ENCODE data around the gene RAI2.

Gene RAI2

DNA sequence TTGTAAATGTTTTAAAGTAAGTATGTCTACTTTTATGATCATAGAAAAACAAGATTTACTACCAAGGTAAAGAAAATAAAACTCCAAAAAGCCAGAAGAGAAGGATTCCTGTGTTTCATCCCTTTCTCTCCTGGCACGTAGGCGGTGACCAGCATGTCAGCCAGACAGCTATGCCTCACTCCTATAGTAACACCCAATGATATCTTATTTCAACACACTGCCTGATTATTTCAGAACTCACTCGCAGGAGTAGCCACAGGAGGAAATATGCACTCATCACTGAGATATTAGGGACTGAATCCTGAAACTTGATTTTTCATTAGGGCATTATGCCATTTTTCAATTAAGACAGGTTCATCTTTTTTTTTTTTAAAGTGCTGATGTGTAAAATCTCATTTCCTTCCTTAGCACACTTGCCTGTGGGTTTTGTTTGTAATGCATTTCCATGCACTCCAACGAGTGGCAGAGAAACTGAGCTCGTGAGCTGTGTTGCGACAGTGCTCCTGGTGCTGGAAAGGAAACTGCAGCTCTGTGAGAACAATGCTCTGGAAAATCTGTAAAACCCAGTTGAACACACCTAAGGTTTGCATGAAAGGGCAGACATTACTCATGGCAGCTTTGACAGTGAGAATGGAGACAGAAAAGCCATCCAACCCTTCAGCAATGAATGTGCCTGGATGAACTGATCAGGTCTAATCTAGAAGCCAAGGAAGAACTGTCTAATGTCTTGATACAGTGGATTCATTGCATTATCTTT lies 18.2 kb downstream of the RAI2 start:
- Mint-ChIP-seq H3K4me3 (no peak overlapping the region), H3K27ac (no peak overlapping the region), H3K36me3 (no peaks in the 10 kb centered on the region), H3K4me1 (no peaks in the 10 kb centered on the region), H3K9me3 (no peaks in the 10 kb centered on the region)
- DNase-seq (ENCODE audit: low spot score in 2 of 2) (no peak), ATAC-seq (no peak)

DNA sequence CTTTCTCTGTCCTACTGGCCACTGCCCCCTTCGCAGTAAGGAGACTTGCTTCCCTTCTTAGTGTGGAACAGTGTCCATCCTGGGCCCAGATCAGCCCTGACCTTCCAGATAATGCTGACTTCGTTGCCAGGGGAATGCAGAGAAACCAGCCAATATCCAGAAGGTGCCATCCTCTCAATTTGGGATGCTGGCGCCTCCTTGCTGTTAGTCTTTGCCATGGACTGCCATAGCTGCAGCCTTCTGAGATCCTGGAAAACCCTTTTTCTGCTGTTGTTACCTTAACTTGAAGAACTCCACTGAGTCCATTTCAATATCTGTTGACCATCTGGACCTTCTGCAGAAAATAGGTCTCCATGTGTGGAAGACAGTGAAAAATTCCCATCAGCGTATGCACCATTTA lies 21.8 kb downstream of the RAI2 start:
- DNase-seq (ENCODE audit: low spot score in 2 of 2) (no peak), ATAC-seq (no peak)
- Mint-ChIP-seq H3K36me3 (no peaks in the 10 kb centered on the region), H3K27ac (no peak overlapping the region), H3K4me3 (no peak overlapping the region), H3K4me1 (no peaks in the 10 kb centered on the region), H3K9me3 (no peaks in the 10 kb centered on the region)

GRCh38 chrX:17836830-17837229 lies 24.3 kb downstream of the RAI2 start:
- Mint-ChIP-seq H3K4me1 (no peaks in the 10 kb centered on the region), H3K27ac (no peak overlapping the region), H3K4me3 (no peak overlapping the region), H3K9me3 (no peaks in the 10 kb centered on the region), H3K36me3 (no peaks in the 10 kb centered on the region)
- no peak for DNase-seq (ENCODE audit: low spot score in 2 of 2)
- no peak for ATAC-seq

DNA sequence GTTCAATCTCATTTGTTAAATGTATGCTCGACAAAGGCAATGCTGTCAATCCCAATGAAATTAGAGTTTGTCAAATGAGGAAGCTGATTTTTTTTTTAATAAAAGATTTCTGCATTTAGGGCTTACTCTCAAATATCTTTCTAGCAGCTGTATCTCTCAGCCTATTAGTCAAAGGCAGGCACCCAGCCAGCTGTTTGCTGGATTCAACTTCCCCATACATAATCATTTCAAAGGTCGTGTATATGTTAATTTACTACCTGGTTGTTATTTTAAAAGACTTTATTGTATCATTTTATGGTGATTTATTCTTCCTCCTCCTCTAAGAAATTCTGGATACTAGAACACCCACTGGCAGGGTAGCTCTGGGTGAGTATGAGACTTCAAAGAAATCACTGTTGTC lies 27.1 kb downstream of the RAI2 start:
- H3K4me3 Mint-ChIP-seq = no peak overlapping the region
- H3K27ac Mint-ChIP-seq = no peak overlapping the region
- H3K9me3 Mint-ChIP-seq = no peaks in the 10 kb centered on the region
- H3K4me1 Mint-ChIP-seq = no peaks in the 10 kb centered on the region
- ATAC-seq (no peak), DNase-seq (ENCODE audit: low spot score in 2 of 2) (no peak)
- no peaks in the 10 kb centered on the region for H3K36me3 Mint-ChIP-seq

GRCh38 chrX:17831255-17831654 lies 29.8 kb downstream of the RAI2 start:
- no peaks in the 10 kb centered on the region for H3K36me3 Mint-ChIP-seq
- no peak overlapping the region for H3K4me3 Mint-ChIP-seq
- ATAC-seq (no peak), DNase-seq (ENCODE audit: low spot score in 2 of 2) (no peak)
- no peaks in the 10 kb centered on the region for H3K4me1 Mint-ChIP-seq
- H3K9me3 Mint-ChIP-seq = peaks cover under 1% of the 10 kb centered on the region
- H3K27ac Mint-ChIP-seq = no peak overlapping the region

- DNase-seq (ENCODE audit: low spot score in 2 of 2) = no peak
- peaks cover 3% of the 10 kb centered on the region for H3K9me3 Mint-ChIP-seq
- H3K36me3 Mint-ChIP-seq = no peaks in the 10 kb centered on the region
- no peak for ATAC-seq
- no peaks in the 10 kb centered on the region for H3K4me1 Mint-ChIP-seq
- H3K4me3 Mint-ChIP-seq = no peak overlapping the region
- H3K27ac Mint-ChIP-seq = no peak overlapping the region
These were observed 30.9 kb downstream of the RAI2 start for GRCh38 chrX:17830211-17830610.

DNA sequence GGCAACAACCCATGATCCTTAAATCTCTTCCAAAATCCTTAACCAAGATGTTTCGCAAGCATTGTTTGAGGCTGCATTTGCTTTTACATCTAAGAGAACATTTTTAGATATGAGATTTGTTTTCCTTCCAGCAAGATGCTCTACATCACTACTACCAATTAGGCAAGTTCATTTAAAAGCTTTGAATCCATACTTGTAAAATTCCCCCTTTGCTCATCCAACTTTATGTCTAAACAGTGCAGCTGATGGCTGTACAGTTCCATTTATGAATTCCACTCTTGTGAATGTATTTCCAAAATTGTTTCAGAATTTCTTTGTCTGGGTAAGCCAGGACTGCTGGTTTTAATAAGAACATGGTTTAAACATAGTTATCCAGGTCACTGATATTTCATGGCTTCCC lies 31.5 kb downstream of the RAI2 start:
- H3K4me1 Mint-ChIP-seq = no peaks in the 10 kb centered on the region
- DNase-seq (ENCODE audit: low spot score in 2 of 2) (no peak), ATAC-seq (no peak)
- no peaks in the 10 kb centered on the region for H3K36me3 Mint-ChIP-seq
- no peak overlapping the region for H3K27ac Mint-ChIP-seq
- H3K9me3 Mint-ChIP-seq = peaks cover 3% of the 10 kb centered on the region
- H3K4me3 Mint-ChIP-seq = no peak overlapping the region

GRCh38 chrX:17828171-17828570 lies 32.9 kb downstream of the RAI2 start:
- ATAC-seq (no peak), DNase-seq (ENCODE audit: low spot score in 2 of 2) (no peak)
- Mint-ChIP-seq H3K4me1 (no peaks in the 10 kb centered on the region), H3K9me3 (peaks cover 3% of the 10 kb centered on the region), H3K36me3 (no peaks in the 10 kb centered on the region), H3K4me3 (no peak overlapping the region), H3K27ac (no peak overlapping the region)

DNA sequence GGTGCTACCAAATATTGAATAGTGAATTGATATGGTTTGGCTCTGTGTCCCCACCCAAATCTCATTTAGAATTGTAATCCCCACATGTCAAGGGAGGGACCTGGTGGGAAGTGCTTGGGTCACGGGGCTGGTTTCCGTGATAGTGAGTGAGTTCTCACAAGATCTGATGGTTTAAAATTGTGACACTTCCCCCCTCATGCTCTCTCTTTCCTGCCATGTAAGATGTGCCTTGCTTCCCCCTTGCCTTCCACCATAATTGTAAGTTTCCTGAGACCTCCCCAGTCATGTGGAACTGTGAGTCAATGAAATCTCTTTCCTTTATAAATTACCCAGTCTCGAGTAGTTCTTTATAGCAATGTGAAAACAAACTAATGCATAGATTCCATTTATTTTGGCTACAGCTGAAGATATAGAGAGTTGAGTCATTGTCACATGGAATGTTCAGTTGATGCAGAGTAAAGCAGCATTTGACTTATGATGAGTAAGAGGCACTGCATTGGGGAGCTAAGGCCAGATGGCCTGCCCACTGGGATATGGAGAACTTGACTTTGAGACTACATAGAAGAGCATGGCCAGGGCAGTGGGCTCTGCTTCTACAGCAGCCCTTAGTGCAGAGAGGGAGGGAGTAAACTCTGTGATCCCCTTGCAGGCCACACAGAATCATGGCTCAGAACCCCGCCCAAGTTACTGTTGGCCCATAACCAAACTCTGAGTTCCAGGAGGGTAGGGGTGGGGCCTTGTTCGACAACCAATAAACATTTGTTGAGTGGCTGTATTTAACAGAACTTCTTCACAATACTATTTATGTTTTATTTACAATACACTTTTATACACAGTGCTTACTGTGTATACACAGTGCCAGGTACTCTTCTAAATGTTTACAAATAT lies 34.2 kb downstream of the RAI2 start:
- H3K9me3 Mint-ChIP-seq = peaks cover 3% of the 10 kb centered on the region
- no peak for ATAC-seq
- H3K4me1 Mint-ChIP-seq = no peaks in the 10 kb centered on the region
- DNase-seq (ENCODE audit: low spot score in 2 of 2) = no peak
- no peaks in the 10 kb centered on the region for H3K36me3 Mint-ChIP-seq
- H3K27ac Mint-ChIP-seq = no peak overlapping the region
- H3K4me3 Mint-ChIP-seq = no peak overlapping the region

DNA sequence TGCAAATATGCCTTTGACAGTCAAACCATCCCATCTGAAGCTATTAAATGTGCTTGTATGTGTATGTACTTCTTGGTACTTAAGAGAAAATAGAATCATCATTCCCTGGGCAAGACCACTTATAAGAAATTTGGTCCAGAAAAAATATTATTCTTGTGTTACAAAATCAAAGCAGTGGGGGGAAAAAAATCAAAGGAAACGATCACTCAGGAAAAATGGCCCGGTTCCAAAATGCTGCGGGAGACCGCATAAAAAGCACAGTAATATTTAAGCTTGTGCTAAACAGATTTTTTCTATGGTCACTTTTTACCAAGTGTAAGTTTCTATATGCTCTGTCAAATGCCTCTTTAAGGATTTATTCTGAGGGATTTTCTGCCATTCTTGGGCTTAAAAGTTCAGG lies 36.1 kb downstream of the RAI2 start:
- DNase-seq (ENCODE audit: low spot score in 2 of 2) = no peak
- Mint-ChIP-seq H3K27ac (no peak overlapping the region), H3K36me3 (no peaks in the 10 kb centered on the region)

GRCh38 chrX:17822351-17822750 lies 38.7 kb downstream of the RAI2 start:
- H3K4me3 Mint-ChIP-seq = no peak overlapping the region
- no peak overlapping the region for H3K27ac Mint-ChIP-seq
- DNase-seq (ENCODE audit: low spot score in 2 of 2) (no peak), ATAC-seq (no peak)
- peaks cover 3% of the 10 kb centered on the region for H3K9me3 Mint-ChIP-seq
- no peaks in the 10 kb centered on the region for H3K36me3 Mint-ChIP-seq
- no peaks in the 10 kb centered on the region for H3K4me1 Mint-ChIP-seq

More for the DNA sequence above, 36.1 kb downstream of the RAI2 start:
- Mint-ChIP-seq H3K4me1 (no peaks in the 10 kb centered on the region), H3K4me3 (no peak overlapping the region), H3K9me3 (peaks cover 3% of the 10 kb centered on the region)
- ATAC-seq = no peak

- ATAC-seq (no peak), DNase-seq (ENCODE audit: low spot score in 2 of 2) (no peak)
- Mint-ChIP-seq H3K36me3 (no peaks in the 10 kb centered on the region), H3K4me3 (no peak overlapping the region), H3K4me1 (no peaks in the 10 kb centered on the region), H3K27ac (no peak overlapping the region), H3K9me3 (no peaks in the 10 kb centered on the region)
These were observed 41.0 kb downstream of the RAI2 start for GRCh38 chrX:17820100-17820499.

DNA sequence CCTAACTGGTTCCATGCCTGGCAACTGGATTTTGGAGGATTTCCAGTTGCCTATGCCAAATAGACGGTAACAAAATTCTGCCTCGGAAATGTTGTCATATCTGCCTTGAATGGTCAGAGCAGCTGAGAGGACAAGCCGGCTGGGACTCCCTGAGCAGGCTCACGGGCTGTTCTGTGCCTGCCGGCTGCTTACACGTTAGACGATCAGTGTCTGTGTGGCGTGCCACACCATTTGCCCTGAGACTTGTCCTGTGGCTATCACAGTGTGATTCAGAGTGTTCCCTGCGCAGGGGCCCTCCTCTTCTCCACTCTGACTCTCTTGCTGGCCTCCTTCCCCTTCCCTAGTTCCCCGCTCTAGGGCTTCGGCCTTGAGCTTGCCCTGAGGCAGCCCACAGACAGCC lies 42.4 kb downstream of the RAI2 start:
- ATAC-seq (no peak), DNase-seq (ENCODE audit: low spot score in 2 of 2) (no peak)
- Mint-ChIP-seq H3K4me1 (no peaks in the 10 kb centered on the region), H3K4me3 (no peak overlapping the region), H3K27ac (no peak overlapping the region), H3K9me3 (no peaks in the 10 kb centered on the region), H3K36me3 (no peaks in the 10 kb centered on the region)

GRCh38 chrX:17817251-17817650 lies 43.8 kb downstream of the RAI2 start:
- no peaks in the 10 kb centered on the region for H3K36me3 Mint-ChIP-seq
- H3K9me3 Mint-ChIP-seq = no peaks in the 10 kb centered on the region
- ATAC-seq = no peak
- no peak overlapping the region for H3K4me3 Mint-ChIP-seq
- no peaks in the 10 kb centered on the region for H3K4me1 Mint-ChIP-seq
- no peak for DNase-seq (ENCODE audit: low spot score in 2 of 2)
- H3K27ac Mint-ChIP-seq = no peak overlapping the region

DNA sequence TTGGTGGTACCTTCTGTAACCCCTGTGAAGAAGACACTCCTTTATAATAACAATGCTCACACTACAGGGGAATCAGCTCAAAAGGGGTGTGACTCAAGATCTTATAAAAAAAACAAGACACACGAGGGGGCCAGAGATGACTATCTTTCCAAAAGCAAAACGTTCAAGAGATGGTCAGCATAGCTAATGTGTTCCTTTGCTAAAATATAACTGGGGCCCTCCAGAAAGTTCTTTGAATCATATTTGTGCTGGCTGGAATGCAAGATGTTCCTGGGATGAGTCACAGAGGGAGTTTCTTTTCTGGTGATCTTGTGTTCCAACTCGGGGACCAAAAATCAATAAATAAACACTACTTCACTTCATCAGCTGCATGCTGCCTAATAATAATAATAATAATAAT lies 46.5 kb downstream of the RAI2 start:
- Mint-ChIP-seq H3K27ac (no peak overlapping the region), H3K9me3 (no peaks in the 10 kb centered on the region), H3K4me3 (no peak overlapping the region), H3K4me1 (no peaks in the 10 kb centered on the region), H3K36me3 (no peaks in the 10 kb centered on the region)
- ATAC-seq = no peak
- DNase-seq (ENCODE audit: low spot score in 2 of 2) = no peak

- Mint-ChIP-seq H3K36me3 (no peaks in the 10 kb centered on the region), H3K4me3 (no peak overlapping the region), H3K4me1 (no peaks in the 10 kb centered on the region), H3K9me3 (no peaks in the 10 kb centered on the region), H3K27ac (no peak overlapping the region)
- ATAC-seq (no peak), DNase-seq (ENCODE audit: low spot score in 2 of 2) (no peak)
These were observed 47.0 kb downstream of the RAI2 start for GRCh38 chrX:17814059-17814458.
